Activated B cell treated with CpG ODN at 0.5 μM for 24 hours (primary cell): ENCODE results near the gene ZNF277. TPM values are rescaled to one million over a fixed set of nuclear protein-coding genes. Genes with fewer than 3 reads are reported as not detected.
A peak's percentile ranks its signal among the peaks of the same experiment; 100 is the strongest.
"Not testable (repeated sequence)": the region's sequence is repeated elsewhere in the genome, so short reads cannot be mapped to it uniquely, and the experiment has no call there.

Source experiments
- ATAC-seq: fragments of 200-7000 bp; cut with Tn5 transposase; one replicate; pipeline ENCODE4 v1.10.0; 2021; ENCODE audit warnings: low read depth, mild to moderate bottlenecking, moderate library complexity
- CTCF ChIA-PET: fragments of 350-600 bp; sonication (Branson Sonifier 250); formaldehyde crosslinking; loops from one replicate; lab custom pipeline; 2021; ENCODE audit warnings: antibody characterized with exemption; lab: Charles Lee
- POLR2A ChIA-PET: fragments of 350-600 bp; sonication (Branson Sonifier 250); formaldehyde crosslinking; loops from one replicate; lab custom pipeline; 2021; ENCODE audit warnings: antibody characterized with exemption; lab: Charles Lee
- DNase-seq: peaks from one replicate; pipeline ENCODE4 v3.0.0; 2022
- H3K27ac Mint-ChIP-seq: one replicate; pipeline ENCODE4 v1.8.0; 2020; ENCODE audit warnings: mixed read lengths
- H3K27me3 Mint-ChIP-seq: one replicate; pipeline ENCODE4 v1.8.0; 2021; ENCODE audit warnings: mixed read lengths
- H3K36me3 Mint-ChIP-seq: one replicate; pipeline ENCODE4 v1.8.0; 2021; ENCODE audit warnings: low read depth, mixed read lengths
- H3K4me1 Mint-ChIP-seq: one replicate; pipeline ENCODE4 v1.8.0; 2021; ENCODE audit warnings: mixed read lengths
- H3K4me3 Mint-ChIP-seq: one replicate; pipeline ENCODE4 v1.8.0; 2020; ENCODE audit warnings: mild to moderate bottlenecking, mixed read lengths
- H3K9me3 Mint-ChIP-seq: one replicate; pipeline ENCODE4 v1.8.0; 2020; ENCODE audit warnings: mixed read lengths
- CTCF ChIP-seq: fragments of 200-600 bp; IDR thresholded peaks from one replicate; pipeline ENCODE4 v1.8.0; 2022; ENCODE audit warnings: antibody characterized with exemption, mild to moderate bottlenecking
- intact Hi-C: fragments of 100-400 bp; cut with micrococcal nuclease; formaldehyde crosslinking; loops from one replicate; pipeline ENCODE4 v1.15.1; 2024
- total RNA-seq: library from RNA; stranded (reverse); gene quantifications from 2 replicates; pipeline ENCODE4 v1.2.3, GENCODE V29; 2022

ZNF277 gene
- total RNA-seq, 1 donor from 2014 or later: 12.6 TPM

GRCh38 chr7:112381311-112382091 is 175.0 kb downstream of the ZNF277 start:
- DNase-seq (no peak), ATAC-seq (no peak)
- no peak for TF ChIP-seq CTCF
- Mint-ChIP-seq H3K27ac (no peak overlapping the region), H3K9me3 (no peaks in the 10 kb centered on the region), H3K4me1 (no peaks in the 10 kb centered on the region), H3K4me3 (no peak overlapping the region), H3K27me3 (peaks cover 5% of the 10 kb centered on the region), H3K36me3 (no peaks in the 10 kb centered on the region)
- intact Hi-C loops: no loop called here
- ChIA-PET POLR2A (no interaction called here), CTCF (no interaction called here)

GRCh38 chr7:112383671-112384417 is 177.3 kb downstream of the ZNF277 start:
- CTCF ChIA-PET: no interaction called here

GRCh38 chr7:112385516-112385915 is 179.0 kb downstream of the ZNF277 start:
- ChIA-PET POLR2A (no interaction called here), CTCF (no interaction called here)
- Mint-ChIP-seq H3K27me3 (peaks cover 5% of the 10 kb centered on the region), H3K9me3 (no peaks in the 10 kb centered on the region), H3K4me1 (no peaks in the 10 kb centered on the region), H3K27ac (no peak overlapping the region), H3K36me3 (no peaks in the 10 kb centered on the region), H3K4me3 (no peak overlapping the region)
- no peak for TF ChIP-seq CTCF
- DNase-seq (no peak), ATAC-seq (no peak)
- intact Hi-C loops: no loop called here

More at GRCh38 chr7:112383671-112384417, 177.3 kb downstream of the ZNF277 start:
- no peak for TF ChIP-seq CTCF
- intact Hi-C loops: no loop called here
- Mint-ChIP-seq H3K27ac (no peak overlapping the region), H3K4me3 (no peak overlapping the region), H3K27me3 (peaks cover 5% of the 10 kb centered on the region), H3K9me3 (no peaks in the 10 kb centered on the region), H3K4me1 (no peaks in the 10 kb centered on the region), H3K36me3 (no peaks in the 10 kb centered on the region)
- DNase-seq (no peak), ATAC-seq (no peak)
- POLR2A ChIA-PET: no interaction called here

GRCh38 chr7:112386619-112387018 is 180.1 kb downstream of the ZNF277 start:
- H3K4me3 Mint-ChIP-seq: no peak overlapping the region
- no peak overlapping the region for H3K27ac Mint-ChIP-seq
- no peaks in the 10 kb centered on the region for H3K36me3 Mint-ChIP-seq
- peaks cover 5% of the 10 kb centered on the region for H3K4me1 Mint-ChIP-seq
- intact Hi-C loops: no loop called here
- H3K9me3 Mint-ChIP-seq: no peaks in the 10 kb centered on the region
- peaks cover 5% of the 10 kb centered on the region for H3K27me3 Mint-ChIP-seq
- DNase-seq: no peak
- ChIA-PET CTCF (no interaction called here), POLR2A (no interaction called here)
- no peak for ATAC-seq
- TF ChIP-seq CTCF: no peak

- ATAC-seq (no peak), DNase-seq (no peak)
- Mint-ChIP-seq H3K27ac (no peak overlapping the region), H3K4me1 (peaks cover 12% of the 10 kb centered on the region), H3K36me3 (no peaks in the 10 kb centered on the region), H3K4me3 (no peak overlapping the region), H3K9me3 (no peaks in the 10 kb centered on the region), H3K27me3 (peaks cover under 1% of the 10 kb centered on the region)
- ChIA-PET POLR2A (no interaction called here), CTCF (no interaction called here)
- no peak for TF ChIP-seq CTCF
- intact Hi-C loops: loop anchor here (5.0 to 10.0 kb wide), 4 partner anchors 308 to 727 kb away; partner anchors contain the start of genes SMIM30 and TMEM168
These were observed 183.7 kb downstream of the ZNF277 start for GRCh38 chr7:112390167-112390566.

GRCh38 chr7:112391079-112391821 is 184.8 kb downstream of the ZNF277 start:
- Mint-ChIP-seq H3K27ac (peak overlapping the region; percentile 75), H3K4me1 (peaks cover 12% of the 10 kb centered on the region), H3K4me3 (peak overlapping the region; percentile 83)
- POLR2A ChIA-PET: interaction anchor here (1.0 kb wide), 1 partner anchor 59 kb away, joined by 7 read pairs; the partner anchor contains the start of gene IFRD1
- intact Hi-C loops: loop anchor here (1.0 to 10.0 kb wide), 6 partner anchors 185 to 829 kb away; partner anchors contain the start of genes DOCK4, IMMP2L, SMIM30 and TMEM168
- H3K27me3 Mint-ChIP-seq, H3K36me3 Mint-ChIP-seq, H3K9me3 Mint-ChIP-seq, CTCF ChIA-PET: not testable (repeated sequence)
- ATAC-seq (peak; percentile 50), DNase-seq (peak; percentile 42)

- CTCF ChIA-PET, H3K36me3 Mint-ChIP-seq, H3K27me3 Mint-ChIP-seq, H3K9me3 Mint-ChIP-seq: not testable (repeated sequence)
- peak overlapping the region; percentile 83 for H3K4me3 Mint-ChIP-seq
- POLR2A ChIA-PET: interaction anchor here (0.6 to 1.0 kb wide), 3 partner anchors 58 to 257 kb away, joined by 3 to 6 read pairs (median 4); partner anchors contain the start of gene IFRD1
- intact Hi-C loops: loop anchor here (1.0 to 10.0 kb wide), 7 partner anchors 58 to 830 kb away; partner anchors contain the start of genes DOCK4, IFRD1, IMMP2L and SMIM30
- H3K4me1 Mint-ChIP-seq: peaks cover 12% of the 10 kb centered on the region
- ATAC-seq: peak; percentile 72
- peak; percentile 57 for DNase-seq
- H3K27ac Mint-ChIP-seq: peak overlapping the region; percentile 73
These were observed 185.4 kb downstream of the ZNF277 start for GRCh38 chr7:112391841-112392286.
